Middle frontal gyrus (tissue), 1 donor: ENCODE data around the gene DYRK4.
A peak's percentile ranks its signal among the peaks of the same experiment; 100 is the strongest.

Experiments used
- DNase-seq: peaks from one replicate; pipeline ENCODE4 v3.0.0-alpha.2; 2015; ENCODE audit warnings: low spot score; ENCODE audit errors: extremely low spot score

DYRK4 gene

GRCh38 chr12:4564818-4565217 is 2.8 kb downstream of the DYRK4 start:
- DNase-seq = no peak

DNA sequence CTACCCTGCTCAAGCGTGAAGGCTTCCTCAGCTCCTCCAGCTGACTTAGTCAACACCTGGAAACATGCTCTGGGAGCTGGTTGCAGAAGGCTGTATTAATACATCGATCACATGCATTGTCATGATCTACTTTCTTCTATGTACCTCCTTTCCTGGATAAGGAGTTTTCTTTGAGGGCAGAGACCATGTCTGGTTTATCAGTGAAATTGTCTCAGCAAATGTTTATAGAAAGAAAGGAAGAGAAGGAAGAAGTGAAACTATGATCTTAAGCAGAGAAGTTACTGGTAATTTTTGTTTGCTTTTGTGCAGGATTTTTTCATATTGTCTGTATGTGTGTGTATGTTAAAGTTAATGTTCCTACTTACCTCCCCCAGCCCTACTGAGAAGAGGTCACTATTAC is 4.5 kb downstream of the DYRK4 start:
- no peak for DNase-seq

GRCh38 chr12:4567073-4567881 is 5.3 kb downstream of the DYRK4 start:
- DNase-seq = no peak

- DNase-seq = no peak
Measured at GRCh38 chr12:4569261-4569660, 7.3 kb downstream of the DYRK4 start.

DNA sequence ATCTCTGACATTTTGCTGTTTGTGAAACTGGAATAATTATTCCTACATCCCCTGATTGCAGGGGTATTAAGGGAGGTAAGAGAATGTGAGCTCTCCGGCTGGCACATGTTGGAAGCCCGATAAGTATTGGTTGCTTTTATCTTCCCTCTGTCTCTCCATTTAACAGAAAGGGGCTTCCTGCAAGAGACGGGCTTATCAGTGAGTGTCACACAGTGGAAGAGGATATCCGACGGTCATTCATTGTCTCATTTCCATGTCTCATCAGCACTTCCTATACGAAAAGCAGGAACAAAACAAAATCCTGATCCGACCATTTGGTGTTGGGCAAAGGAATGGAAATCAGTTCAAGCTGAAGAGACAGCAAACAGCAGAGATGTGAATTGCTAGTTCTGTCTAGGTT is 10.7 kb downstream of the DYRK4 start:
- DNase-seq = no peak

GRCh38 chr12:4579305-4580102 is 17.5 kb downstream of the DYRK4 start:
- no peak for DNase-seq

DNA sequence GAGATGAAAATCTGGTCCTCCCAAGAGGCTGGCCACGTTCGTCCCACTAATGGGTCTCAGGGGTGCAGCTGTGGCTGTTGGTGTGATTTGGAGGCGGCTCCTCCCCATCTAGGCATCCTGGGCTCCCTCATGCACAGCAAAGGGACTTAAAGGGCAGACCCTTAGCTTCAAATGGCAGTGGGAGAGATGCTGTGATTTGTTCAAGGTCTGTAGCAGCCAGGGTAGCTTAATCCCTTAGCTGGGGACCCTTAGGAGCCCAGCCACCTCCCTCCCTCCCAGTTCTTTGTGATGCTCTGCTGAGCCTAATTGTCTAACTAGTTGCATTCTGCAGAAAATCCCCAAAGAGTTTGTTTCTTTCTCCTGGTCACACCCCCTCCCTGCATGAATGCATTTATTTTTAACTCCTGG is 18.3 kb downstream of the DYRK4 start:
- DNase-seq = no peak

- DNase-seq = no peak
Measured at GRCh38 chr12:4584281-4584680, 22.3 kb downstream of the DYRK4 start.

- no peak for DNase-seq
Measured at GRCh38 chr12:4584896-4585295, 22.9 kb downstream of the DYRK4 start.

DNA sequence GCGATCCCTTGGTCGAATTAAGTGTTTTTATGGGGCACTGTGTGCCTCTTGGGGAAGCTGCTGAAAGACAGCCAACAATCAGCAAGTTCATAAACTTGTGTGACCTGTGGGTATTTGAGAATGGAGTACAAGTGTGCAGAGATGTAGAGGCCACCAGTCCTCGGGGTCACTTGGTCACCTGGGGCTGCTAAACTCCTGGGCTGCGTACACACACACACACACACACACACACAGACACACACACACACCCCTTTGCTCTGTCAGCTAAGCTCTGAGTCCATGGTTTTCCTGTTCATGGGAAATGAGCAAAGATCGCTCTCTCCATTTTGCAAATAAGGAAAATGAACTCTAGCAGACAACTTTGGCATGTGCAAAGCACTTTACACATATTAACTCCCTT is 24.5 kb downstream of the DYRK4 start:
- no peak for DNase-seq

DNA sequence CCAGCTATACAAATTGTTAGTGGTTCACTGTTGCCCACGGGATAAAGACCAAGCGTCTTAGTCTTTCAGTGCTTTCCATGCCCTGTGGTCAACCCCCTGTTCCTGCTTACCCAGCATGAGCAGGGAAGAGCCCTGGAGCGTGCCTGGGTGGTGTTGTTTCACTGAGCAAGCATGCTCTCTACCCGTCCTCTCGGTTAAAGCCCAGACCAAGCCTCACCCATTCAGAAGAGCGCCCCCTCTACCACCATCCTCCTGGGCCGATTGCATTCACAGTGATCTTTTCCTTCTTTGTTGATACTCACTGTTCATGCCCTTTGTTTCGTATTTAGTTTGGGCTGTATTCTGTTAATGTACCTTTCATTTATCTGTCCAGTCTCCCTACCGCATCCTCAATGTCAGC is 25.1 kb downstream of the DYRK4 start:
- no peak for DNase-seq

DNA sequence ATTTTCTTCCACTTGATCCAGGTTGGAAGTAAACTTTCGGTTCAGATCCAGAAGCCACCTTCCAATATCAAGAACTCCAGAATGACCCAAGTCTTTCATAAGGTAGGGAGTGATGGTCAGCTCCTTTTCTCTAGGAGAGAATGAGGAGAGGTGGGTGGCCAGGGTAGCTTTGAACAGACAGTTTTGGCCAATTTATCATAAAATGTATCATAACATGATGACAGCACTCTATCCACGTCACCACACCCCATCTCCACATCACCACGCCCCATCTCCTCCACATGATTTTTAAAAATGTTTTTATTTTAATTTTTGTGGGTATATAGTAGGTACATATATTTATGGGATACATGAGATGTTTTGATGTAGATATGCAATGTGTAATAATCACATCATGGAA is 26.9 kb downstream of the DYRK4 start:
- no peak for DNase-seq

DNA sequence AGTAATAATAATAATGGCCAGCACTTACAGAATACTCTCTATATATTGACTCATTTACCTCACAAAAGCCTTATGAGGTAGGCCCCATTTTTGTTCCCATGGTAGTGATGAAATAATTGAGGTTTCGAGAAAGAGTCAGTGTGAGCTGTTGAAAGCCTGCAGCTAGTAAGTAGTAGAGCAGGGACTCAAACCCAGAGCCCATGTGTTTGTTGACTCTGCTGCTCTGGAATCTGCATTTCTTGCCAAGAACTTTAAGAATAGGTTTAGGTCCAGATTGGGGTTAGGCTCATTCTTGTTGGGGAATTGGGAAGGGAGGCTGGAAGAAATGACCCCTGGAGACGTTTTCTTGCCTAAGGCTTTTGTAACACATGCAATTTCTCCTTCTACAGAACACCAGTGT is 27.9 kb downstream of the DYRK4 start:
- DNase-seq = no peak

DNA sequence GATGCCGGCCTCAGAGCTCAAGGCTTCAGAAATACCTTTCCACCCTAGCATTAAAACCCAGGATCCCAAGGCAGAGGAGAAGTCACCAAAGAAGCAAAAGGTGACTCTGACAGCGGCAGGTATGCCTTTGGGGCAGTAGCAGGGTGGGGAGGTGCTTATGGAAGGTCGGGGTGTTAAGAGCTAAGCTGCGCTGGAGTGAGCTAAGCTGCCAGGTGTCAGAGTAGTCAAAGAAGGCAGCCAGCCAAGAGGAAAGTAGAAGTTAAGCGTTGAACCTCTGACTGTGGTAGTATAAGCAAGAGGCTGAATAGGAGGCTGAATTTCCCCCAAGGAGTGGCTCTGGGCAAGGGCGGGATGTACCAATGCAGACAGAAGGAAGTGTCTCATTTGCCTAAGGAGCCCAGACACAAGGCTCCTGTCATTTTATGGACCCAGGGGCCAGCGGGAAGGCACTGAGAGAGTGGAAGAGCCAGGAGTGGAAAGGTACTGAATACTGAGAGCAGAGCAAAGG is 29.2 kb downstream of the DYRK4 start:
- DNase-seq = no peak

DNA sequence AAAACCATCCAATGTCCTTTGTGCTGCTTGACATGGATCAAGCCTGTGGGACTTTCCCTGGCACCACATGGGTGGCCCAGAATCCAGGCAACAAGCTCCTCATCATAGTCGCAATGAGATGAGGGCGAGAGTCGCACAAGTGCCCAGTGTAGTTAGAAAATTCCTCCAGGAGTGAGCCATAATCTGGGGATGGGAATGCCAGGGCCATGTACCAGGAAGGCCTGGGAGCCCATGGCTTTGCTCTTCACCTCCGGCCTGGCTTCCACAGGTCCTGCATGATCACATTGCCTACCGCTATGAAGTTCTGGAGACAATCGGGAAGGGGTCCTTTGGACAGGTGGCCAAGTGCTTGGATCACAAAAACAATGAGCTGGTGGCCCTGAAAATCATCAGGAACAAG is 33.9 kb downstream of the DYRK4 start:
- DNase-seq = no peak

DNA sequence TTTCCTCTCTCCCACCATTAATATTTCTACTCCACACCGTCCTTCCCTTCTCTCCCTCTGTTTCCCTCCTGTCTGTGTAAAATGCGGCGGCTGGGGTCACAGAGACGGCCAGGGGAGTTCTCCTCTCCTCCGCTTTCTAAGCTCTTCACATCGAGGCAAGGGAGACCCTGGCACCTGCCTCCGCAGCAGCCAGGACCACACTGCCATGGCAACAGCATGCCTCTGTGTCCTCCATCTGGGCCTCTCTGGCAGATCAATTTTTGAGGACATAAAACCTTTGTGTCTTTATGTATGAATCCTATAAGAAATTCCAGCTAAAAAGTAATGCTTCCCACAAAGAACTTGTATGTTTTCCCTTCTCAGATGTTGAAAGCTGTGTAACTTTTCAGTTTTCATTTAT is 41.4 kb downstream of the DYRK4 start:
- no peak for DNase-seq

GRCh38 chr12:4603946-4604345 is 41.9 kb downstream of the DYRK4 start:
- no peak for DNase-seq

GRCh38 chr12:4604684-4605193 is 42.7 kb downstream of the DYRK4 start:
- DNase-seq = peak; percentile 86

DNA sequence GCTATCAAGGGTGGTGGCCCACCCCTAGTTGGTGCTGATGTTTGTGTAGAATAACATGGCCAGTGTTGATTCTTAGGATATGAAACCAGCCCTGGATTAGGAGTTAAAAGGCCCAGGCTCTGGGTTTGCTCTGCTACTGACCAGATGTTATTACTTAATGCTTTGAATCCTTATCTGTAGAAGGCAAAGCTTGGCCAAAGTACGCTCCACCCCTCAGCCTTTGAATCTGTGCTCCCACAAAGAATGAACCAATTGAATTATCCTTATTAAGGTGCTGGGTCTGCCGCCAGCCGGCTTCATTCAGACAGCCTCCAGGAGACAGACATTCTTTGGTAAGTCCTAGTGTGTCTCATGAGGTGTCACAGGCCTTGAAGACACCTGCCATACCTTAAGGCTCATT is 45.0 kb downstream of the DYRK4 start:
- DNase-seq = no peak

- no peak for DNase-seq
Measured at GRCh38 chr12:4609071-4609470, 47.1 kb downstream of the DYRK4 start.

DNA sequence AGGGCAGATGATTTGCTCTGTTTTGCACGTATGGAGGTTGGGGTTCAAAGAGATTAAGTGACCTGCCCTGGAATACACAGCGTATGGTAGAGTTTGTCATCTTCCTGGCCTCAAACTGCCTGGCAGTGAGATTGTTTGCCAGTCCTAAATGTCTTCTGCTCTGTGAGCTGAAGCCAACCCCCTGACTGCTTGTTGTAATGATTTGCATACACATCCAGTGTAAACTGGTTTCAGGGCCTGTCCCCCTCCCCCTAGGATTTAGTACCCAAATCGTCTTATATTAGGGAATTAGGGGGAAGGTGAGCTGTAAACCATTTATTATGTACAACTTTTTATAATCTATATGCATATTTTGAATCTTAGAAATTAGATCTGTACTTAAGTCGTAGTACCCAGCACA is 48.5 kb downstream of the DYRK4 start:
- DNase-seq = no peak

- no peak for DNase-seq
Measured at GRCh38 chr12:4615667-4616066, 53.7 kb downstream of the DYRK4 start.
